GM20000 (cell line): ENCODE measurements around the gene HPCAL4.

ENCODE experiments used
- DNase-seq: peaks from one replicate; pipeline ENCODE4 v3.0.0; 2012; ENCODE audit warnings: low spot score
- CTCF ChIP-seq: IDR thresholded peaks from 2 replicates; pipeline ENCODE4 v1.5.1; 2012; ENCODE audit warnings: mild to moderate bottlenecking, control low read depth; ENCODE audit errors: extremely low read depth, missing control alignments

HPCAL4 gene

GRCh38 chr1:39690794-39691382, 345 bp downstream of the HPCAL4 start:
- no peak for DNase-seq
- no peak for TF ChIP-seq CTCF

GRCh38 chr1:39690225-39690624, 1.0 kb downstream of the HPCAL4 start:
- no peak for TF ChIP-seq CTCF
- DNase-seq, result no peak

- no peak for TF ChIP-seq CTCF
- peak; percentile 15 for DNase-seq
Measured at GRCh38 chr1:39689635-39690034, 1.6 kb downstream of the HPCAL4 start.

- DNase-seq, result no peak
- no peak for TF ChIP-seq CTCF
Measured at GRCh38 chr1:39689214-39689613, 2.0 kb downstream of the HPCAL4 start.

GRCh38 chr1:39688706-39689105, 2.5 kb downstream of the HPCAL4 start:
- DNase-seq, result peak; percentile 5
- TF ChIP-seq CTCF, result no peak

- no peak for TF ChIP-seq CTCF
- DNase-seq, result peak; percentile 4
Measured at GRCh38 chr1:39687243-39687642, 4.0 kb downstream of the HPCAL4 start.

GRCh38 chr1:39685071-39685470, 6.2 kb downstream of the HPCAL4 start:
- no peak for DNase-seq
- TF ChIP-seq CTCF, result no peak
